Testis (tissue), 2 donors: ENCODE data around the gene CBFA2T2.

Experiments used
- POLR2A ChIP-seq: fragments of 450-650 bp; IDR thresholded peaks from one replicate; pipeline ENCODE4 v1.6.1; 2017; ENCODE audit warnings: antibody characterized with exemption, mild to moderate bottlenecking, moderate library complexity
- TF ChIP-seq, protein P1 (sequence below), 3 experiments: fragments of 450-650 bp in 2 of 3; fragments of 200-600 bp in 1 of 3; sonication (generic) in 1 of 3; IDR thresholded peaks; one replicate each; pipeline ENCODE4 v1.5.1; 2016 to 2019; ENCODE audit warnings: antibody characterized with exemption in 3 of 3, mild to moderate bottlenecking in 2 of 3, moderate library complexity in 1 of 3

DNA sequence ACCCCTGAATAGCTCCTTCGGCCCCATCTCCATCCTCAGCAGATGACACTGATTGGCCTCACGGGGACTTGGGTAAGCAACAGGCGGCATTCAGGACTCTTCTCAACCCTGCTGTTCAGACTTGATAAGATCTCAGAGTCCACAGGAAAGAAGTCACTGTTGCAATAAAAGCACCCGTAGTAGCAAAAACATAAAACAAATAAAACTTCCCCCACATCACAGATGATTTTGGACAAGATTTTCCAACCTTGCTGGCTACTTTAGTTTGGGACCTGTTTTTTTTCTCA is 155.1 kb downstream of the CBFA2T2 start:
- TF ChIP-seq, protein P1, sequence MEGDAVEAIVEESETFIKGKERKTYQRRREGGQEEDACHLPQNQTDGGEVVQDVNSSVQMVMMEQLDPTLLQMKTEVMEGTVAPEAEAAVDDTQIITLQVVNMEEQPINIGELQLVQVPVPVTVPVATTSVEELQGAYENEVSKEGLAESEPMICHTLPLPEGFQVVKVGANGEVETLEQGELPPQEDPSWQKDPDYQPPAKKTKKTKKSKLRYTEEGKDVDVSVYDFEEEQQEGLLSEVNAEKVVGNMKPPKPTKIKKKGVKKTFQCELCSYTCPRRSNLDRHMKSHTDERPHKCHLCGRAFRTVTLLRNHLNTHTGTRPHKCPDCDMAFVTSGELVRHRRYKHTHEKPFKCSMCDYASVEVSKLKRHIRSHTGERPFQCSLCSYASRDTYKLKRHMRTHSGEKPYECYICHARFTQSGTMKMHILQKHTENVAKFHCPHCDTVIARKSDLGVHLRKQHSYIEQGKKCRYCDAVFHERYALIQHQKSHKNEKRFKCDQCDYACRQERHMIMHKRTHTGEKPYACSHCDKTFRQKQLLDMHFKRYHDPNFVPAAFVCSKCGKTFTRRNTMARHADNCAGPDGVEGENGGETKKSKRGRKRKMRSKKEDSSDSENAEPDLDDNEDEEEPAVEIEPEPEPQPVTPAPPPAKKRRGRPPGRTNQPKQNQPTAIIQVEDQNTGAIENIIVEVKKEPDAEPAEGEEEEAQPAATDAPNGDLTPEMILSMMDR (IDR thresholded peaks at IDR 0.05) = no peak
- no peak for TF ChIP-seq POLR2A
